GM18505 (cell line): ENCODE data around the gene GNB1L.

Experiments used
- ATAC-seq: cut with Tn5 transposase; IDR thresholded peaks from one replicate; pipeline ENCODE4 v1.9.1; 2021; ENCODE audit not compliant: unreplicated experiment
- POLR2A ChIP-seq: IDR thresholded peaks from 4 replicates; pipeline ENCODE4 v1.6.1; 2011; ENCODE audit warnings: borderline replicate concordance; ENCODE audit not compliant: insufficient read depth, insufficient read length; ENCODE audit errors: extremely low read depth

GNB1L gene

GRCh38 chr22:19753996-19754700 is 100.5 kb downstream of the GNB1L start:
- no peak for TF ChIP-seq POLR2A
- no peak for ATAC-seq

GRCh38 chr22:19753090-19753842 is 101.4 kb downstream of the GNB1L start:
- no peak for ATAC-seq
- no peak for TF ChIP-seq POLR2A

- no peak for ATAC-seq
- no peak for TF ChIP-seq POLR2A
Measured at GRCh38 chr22:19751497-19752245, 103.0 kb downstream of the GNB1L start.

- ATAC-seq = no peak
- TF ChIP-seq POLR2A = no peak
Measured at GRCh38 chr22:19750507-19751490, 103.9 kb downstream of the GNB1L start.

GRCh38 chr22:19749876-19750275 is 104.8 kb downstream of the GNB1L start:
- TF ChIP-seq POLR2A = no peak
- no peak for ATAC-seq

GRCh38 chr22:19748991-19749664 is 105.5 kb downstream of the GNB1L start:
- no peak for ATAC-seq

GRCh38 chr22:19748139-19748538 is 106.5 kb downstream of the GNB1L start:
- no peak for TF ChIP-seq POLR2A
- no peak for ATAC-seq

More at GRCh38 chr22:19748991-19749664, 105.5 kb downstream of the GNB1L start:
- no peak for TF ChIP-seq POLR2A

GRCh38 chr22:19747551-19747950 is 107.1 kb downstream of the GNB1L start:
- no peak for TF ChIP-seq POLR2A
- ATAC-seq = no peak

- no peak for ATAC-seq
- no peak for TF ChIP-seq POLR2A
Measured at GRCh38 chr22:19746726-19747125, 107.9 kb downstream of the GNB1L start.

GRCh38 chr22:19745155-19746101 is 109.2 kb downstream of the GNB1L start:
- TF ChIP-seq POLR2A = no peak

More at GRCh38 chr22:19745155-19746101, 109.2 kb downstream of the GNB1L start:
- ATAC-seq = no peak
